ENCODE data around the gene LY6G5C. TPM values are rescaled to one million over a fixed set of nuclear protein-coding genes. Genes with fewer than 3 reads are reported as not detected.

The LY6G5C gene
- total and polyA plus RNA-seq, 4 donors, result 0.59 to 2.5 (median 1.1) TPM

GRCh38 chr6:31690231-31691077 is 9.6 kb upstream of the LY6G5C start:
- Histone ChIP-seq H3K4me3 (ENCODE audit: low read depth in 1 of 3, low read length in 3 of 3) (no peak overlapping the region), H3K9me3 (ENCODE audit: control insufficient read depth in 4 of 4, low read length in 3 of 4) (no peaks in the 10 kb centered on the region), H3K27ac (ENCODE audit: low read depth in 1 of 2, low read length in 2 of 2) (no peak overlapping the region), H3K36me3 (ENCODE audit: control insufficient read depth in 4 of 4, insufficient read depth in 3 of 4, low read depth in 1 of 4, low read length in 3 of 4) (peaks cover 4 to 88% (median 65%) of the 10 kb centered on the region in 4 donors), H3K4me1 (ENCODE audit: control insufficient read depth in 4 of 4, insufficient read depth in 4 of 4, low read length in 3 of 4) (no peaks in the 10 kb centered on the region), H3K27me3 (ENCODE audit: control insufficient read depth in 4 of 4, insufficient read depth in 4 of 4, low read length in 3 of 4) (no peaks in the 10 kb centered on the region), H3K9ac (ENCODE audit: low read depth in 1 of 2, low read length in 2 of 2) (no peak overlapping the region)
- TF ChIP-seq TAF1 (conservative IDR thresholded peaks at IDR 0.05) (no peak), SP1 (IDR thresholded peaks at IDR 0.05) (no peak)
- peak; percentile 54 for DNase-seq (ENCODE audit: low spot score)
- WGBS, result 70% methylated on average over 10 of the region's 10 CpGs

- Histone ChIP-seq H3K9ac (ENCODE audit: low read depth in 1 of 2, low read length in 2 of 2) (no peak overlapping the region), H3K4me3 (ENCODE audit: low read depth in 1 of 3, low read length in 3 of 3) (no peak overlapping the region), H3K27ac (ENCODE audit: low read depth in 1 of 2, low read length in 2 of 2) (no peak overlapping the region), H3K9me3 (ENCODE audit: control insufficient read depth in 4 of 4, low read length in 3 of 4) (no peaks in the 10 kb centered on the region), H3K4me1 (ENCODE audit: control insufficient read depth in 4 of 4, insufficient read depth in 4 of 4, low read length in 3 of 4) (no peaks in the 10 kb centered on the region), H3K36me3 (ENCODE audit: control insufficient read depth in 4 of 4, insufficient read depth in 3 of 4, low read depth in 1 of 4, low read length in 3 of 4) (peaks cover 4 to 82% (median 61%) of the 10 kb centered on the region in 4 donors), H3K27me3 (ENCODE audit: control insufficient read depth in 4 of 4, insufficient read depth in 4 of 4, low read length in 3 of 4) (no peaks in the 10 kb centered on the region)
- WGBS, result 85% methylated on average over 11 of the region's 11 CpGs
- DNase-seq (ENCODE audit: low spot score), result no peak
- peak in 1 of 2 donors; percentile 17 for TF ChIP-seq RAD21 (IDR thresholded peaks at IDR 0.05)
- no peak for TF ChIP-seq ZBTB33 (IDR thresholded peaks at IDR 0.05)
- TF ChIP-seq ATF3 (IDR thresholded peaks at IDR 0.05), result no peak
These were observed 8.6 kb upstream of the LY6G5C start for GRCh38 chr6:31689249-31690110.

- Histone ChIP-seq H3K4me1 (ENCODE audit: control insufficient read depth in 4 of 4, insufficient read depth in 4 of 4, low read length in 3 of 4) (peaks cover 0 to 3% (median 1%) of the 10 kb centered on the region in 4 donors), H3K36me3 (ENCODE audit: control insufficient read depth in 4 of 4, insufficient read depth in 3 of 4, low read depth in 1 of 4, low read length in 3 of 4) (peaks cover 4 to 71% (median 59%) of the 10 kb centered on the region in 4 donors), H3K27me3 (ENCODE audit: control insufficient read depth in 4 of 4, insufficient read depth in 4 of 4, low read length in 3 of 4) (no peaks in the 10 kb centered on the region), H3K4me3 (ENCODE audit: low read depth in 1 of 3, low read length in 3 of 3) (no peak overlapping the region), H3K27ac (ENCODE audit: low read depth in 1 of 2, low read length in 2 of 2) (no peak overlapping the region), H3K9me3 (ENCODE audit: control insufficient read depth in 4 of 4, low read length in 3 of 4) (no peaks in the 10 kb centered on the region), H3K9ac (ENCODE audit: low read depth in 1 of 2, low read length in 2 of 2) (no peak overlapping the region)
- WGBS, result 91% methylated on average over 14 of the region's 14 CpGs
- DNase-seq (ENCODE audit: low spot score), result no peak
- no peak for TF ChIP-seq MAX (IDR thresholded peaks at IDR 0.05)
- no peak for TF ChIP-seq FOXA1 (IDR thresholded peaks at IDR 0.05)
- TF ChIP-seq YY1 (IDR thresholded peaks at IDR 0.05), result no peak
- no peak for TF ChIP-seq FOXA2 (IDR thresholded peaks at IDR 0.05)
- no peak for TF ChIP-seq SP1 (IDR thresholded peaks at IDR 0.05)
- no peak for TF ChIP-seq NR2F2 (IDR thresholded peaks at IDR 0.05)
- no peak for TF ChIP-seq HNF4G (IDR thresholded peaks at IDR 0.05)
- no peak for TF ChIP-seq JUND (IDR thresholded peaks at IDR 0.05)
- no peak for TF ChIP-seq HNF4A (conservative IDR thresholded peaks at IDR 0.05)
- no peak for TF ChIP-seq EGR1 (IDR thresholded peaks at IDR 0.05; ENCODE audit: low read depth in 2 of 2)
- no peak for TF ChIP-seq CTCF (IDR thresholded peaks at IDR 0.05; ENCODE audit: low read depth, low read length, missing input control)
- TF ChIP-seq REST (IDR thresholded peaks at IDR 0.05), result no peak
- no peak for TF ChIP-seq ATF3 (IDR thresholded peaks at IDR 0.05)
These were observed 7.2 kb upstream of the LY6G5C start for GRCh38 chr6:31687860-31688693.

Data from liver (tissue), 9 donors.